Astrocyte (in vitro differentiated cells and primary cell): ENCODE data around the gene ROGDI. TPM values are rescaled to one million over a fixed set of nuclear protein-coding genes. Genes with fewer than 3 reads are reported as not detected.
A peak's percentile ranks its signal among the peaks of the same experiment; 100 is the strongest.

Experiments
- DNase-seq: peaks from one replicate; pipeline ENCODE4 v3.0.0-alpha.2; 2010; ENCODE audit warnings: low read depth
- FAIRE-seq: peaks from 2 replicates; lab custom pipeline; 2011; peaks lifted over from hg19 to GRCh38; lab: Jason Lieb, UNC
- H2AFZ ChIP-seq: 2 replicates; pipeline ENCODE4 v1.6.0; 2012; ENCODE audit warnings: low read depth, low read length, inconsistent platforms
- H3K27ac ChIP-seq: 2 replicates; pipeline ENCODE4 v1.5.1; 2011; ENCODE audit warnings: low read depth, low read length, inconsistent platforms
- H3K27me3 ChIP-seq: 2 replicates; pipeline ENCODE4 v1.6.0; 2011; ENCODE audit warnings: low read length, inconsistent platforms; ENCODE audit not compliant: insufficient read depth
- H3K36me3 ChIP-seq: 2 replicates; pipeline ENCODE4 v1.5.1; 2011; ENCODE audit warnings: low read length, inconsistent platforms; ENCODE audit not compliant: insufficient read depth
- H3K4me1 ChIP-seq: 2 replicates; pipeline ENCODE4 v1.5.1; 2011; ENCODE audit warnings: low read length, inconsistent platforms; ENCODE audit not compliant: insufficient read depth
- H3K4me2 ChIP-seq: 2 replicates; pipeline ENCODE4 v1.6.0; 2012; ENCODE audit warnings: low read length, inconsistent platforms
- H3K4me3 ChIP-seq: 2 replicates; pipeline ENCODE4 v1.5.1; 2011; ENCODE audit warnings: low read depth, mild to moderate bottlenecking, low read length, inconsistent platforms; ENCODE audit not compliant: insufficient read depth
- H3K79me2 ChIP-seq: 2 replicates; pipeline ENCODE4 v1.6.0; 2012; ENCODE audit warnings: mild to moderate bottlenecking, low read length, inconsistent platforms; ENCODE audit not compliant: insufficient read depth
- H3K9ac ChIP-seq: 2 replicates; pipeline ENCODE4 v1.6.0; 2012; ENCODE audit warnings: mild to moderate bottlenecking, low read length, inconsistent platforms
- H3K9me3 ChIP-seq: 2 replicates; pipeline ENCODE4 v1.5.1; 2012; ENCODE audit warnings: low read depth, mild to moderate bottlenecking, low read length, inconsistent platforms; ENCODE audit not compliant: insufficient read depth
- H4K20me1 ChIP-seq: 2 replicates; pipeline ENCODE4 v1.6.0; 2012; ENCODE audit warnings: low read length, inconsistent platforms; ENCODE audit not compliant: insufficient read depth
- H3K27ac Mint-ChIP-seq: one replicate; pipeline ENCODE4 v1.8.0; 2021; ENCODE audit warnings: mild to moderate bottlenecking, mixed read lengths; ENCODE audit not compliant: unreplicated experiment
- H3K27me3 Mint-ChIP-seq: one replicate; pipeline ENCODE4 v1.8.0; 2021; ENCODE audit warnings: low read depth, mixed read lengths; ENCODE audit not compliant: unreplicated experiment
- H3K36me3 Mint-ChIP-seq: one replicate; pipeline ENCODE4 v1.8.0; 2021; ENCODE audit warnings: low read depth, mixed read lengths; ENCODE audit not compliant: unreplicated experiment
- H3K4me1 Mint-ChIP-seq: one replicate; pipeline ENCODE4 v1.8.0; 2021; ENCODE audit warnings: low read depth, mixed read lengths; ENCODE audit not compliant: unreplicated experiment
- H3K4me3 Mint-ChIP-seq: one replicate; pipeline ENCODE4 v1.8.0; 2021; ENCODE audit warnings: mild to moderate bottlenecking, moderate library complexity, mixed read lengths; ENCODE audit not compliant: unreplicated experiment
- H3K9me3 Mint-ChIP-seq: one replicate; pipeline ENCODE4 v1.8.0; 2021; ENCODE audit warnings: mild to moderate bottlenecking, mixed read lengths; ENCODE audit not compliant: unreplicated experiment
- CTCF ChIP-seq: IDR thresholded peaks from 2 replicates; pipeline ENCODE4 v1.5.1; 2011; ENCODE audit warnings: low read depth, mild to moderate bottlenecking, inconsistent platforms, low read length, moderate library complexity; ENCODE audit not compliant: insufficient read depth
- EZH2 ChIP-seq: IDR thresholded peaks from 2 replicates; pipeline ENCODE4 v1.6.1; 2012; ENCODE audit warnings: mild to moderate bottlenecking, low read length, inconsistent platforms; ENCODE audit not compliant: insufficient read depth
- total RNA-seq: library from RNA; stranded (reverse); gene quantifications from 2 replicates; pipeline ENCODE4 v1.2.1, GENCODE V29; 2021

Gene ROGDI
- total RNA-seq, 1 donor from 2014 or later, result 33.6 TPM

DNA sequence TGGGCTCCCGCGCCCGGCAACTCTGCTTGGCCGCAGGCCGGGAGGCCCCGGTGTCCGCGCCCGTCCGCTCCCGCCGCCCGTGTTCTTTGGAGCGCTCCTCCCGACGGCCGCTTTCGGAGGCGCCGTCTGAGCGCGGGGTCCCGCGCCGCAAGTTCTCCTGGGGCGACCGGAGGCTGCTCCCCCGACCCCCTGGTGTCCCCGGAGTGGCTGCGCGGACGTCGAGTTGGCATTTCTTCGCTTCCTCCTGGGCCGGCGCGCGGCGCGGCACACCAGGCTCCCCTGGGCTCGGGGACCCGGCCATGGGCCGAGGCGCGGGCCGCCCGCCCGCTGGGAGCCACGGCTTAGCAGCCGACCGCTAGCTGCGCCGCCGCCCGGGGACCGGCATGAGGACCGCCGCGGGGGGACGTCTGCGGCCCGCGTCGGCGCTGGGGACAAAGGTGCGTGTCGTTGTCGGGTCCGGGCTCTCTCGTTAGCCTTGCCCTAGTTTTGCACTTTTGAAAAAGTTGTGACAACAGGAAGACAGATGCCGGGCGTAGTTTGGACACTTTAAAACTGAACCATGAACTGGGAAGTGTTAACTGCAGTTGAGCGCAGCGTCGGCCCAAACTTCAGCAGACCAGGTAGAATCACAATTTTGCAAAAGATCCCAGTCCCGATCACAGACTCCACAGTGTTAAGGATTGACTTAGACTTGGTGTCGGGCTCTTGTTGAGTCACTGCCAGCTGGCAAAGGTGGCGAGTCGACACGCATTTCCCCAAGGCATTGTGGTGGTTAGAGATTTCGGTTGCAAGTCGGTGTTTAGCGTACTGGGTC, 45.5 kb upstream of the ROGDI start:
- peaks cover 82% of the 10 kb centered on the region for H4K20me1 ChIP-seq
- H3K4me3 ChIP-seq, result peak overlapping the region; percentile 84
- TF ChIP-seq CTCF (no peak), EZH2 (no peak)
- peak overlapping the region; percentile 94 for H3K4me2 ChIP-seq
- no peaks in the 10 kb centered on the region for H3K9me3 Mint-ChIP-seq
- FAIRE-seq (no peak), DNase-seq (peak; percentile 51)
- no peaks in the 10 kb centered on the region for H3K27me3 ChIP-seq
- H3K36me3 Mint-ChIP-seq, result peaks cover 1% of the 10 kb centered on the region
- peak overlapping the region; percentile 85 for H3K27ac Mint-ChIP-seq
- H3K27ac ChIP-seq, result peak overlapping the region; percentile 87
- peak overlapping the region; percentile 94 for H3K9ac ChIP-seq
- peak overlapping the region; percentile 90 for H3K4me3 Mint-ChIP-seq
- peak overlapping the region; percentile 58 for H2AFZ ChIP-seq
- peaks cover 22% of the 10 kb centered on the region for H3K36me3 ChIP-seq
- H3K9me3 ChIP-seq, result no peaks in the 10 kb centered on the region
- H3K79me2 ChIP-seq, result peaks cover 95% of the 10 kb centered on the region
- H3K4me1 ChIP-seq, result peaks cover 31% of the 10 kb centered on the region
- H3K4me1 Mint-ChIP-seq, result peaks cover 34% of the 10 kb centered on the region
- H3K27me3 Mint-ChIP-seq, result no peaks in the 10 kb centered on the region

DNA sequence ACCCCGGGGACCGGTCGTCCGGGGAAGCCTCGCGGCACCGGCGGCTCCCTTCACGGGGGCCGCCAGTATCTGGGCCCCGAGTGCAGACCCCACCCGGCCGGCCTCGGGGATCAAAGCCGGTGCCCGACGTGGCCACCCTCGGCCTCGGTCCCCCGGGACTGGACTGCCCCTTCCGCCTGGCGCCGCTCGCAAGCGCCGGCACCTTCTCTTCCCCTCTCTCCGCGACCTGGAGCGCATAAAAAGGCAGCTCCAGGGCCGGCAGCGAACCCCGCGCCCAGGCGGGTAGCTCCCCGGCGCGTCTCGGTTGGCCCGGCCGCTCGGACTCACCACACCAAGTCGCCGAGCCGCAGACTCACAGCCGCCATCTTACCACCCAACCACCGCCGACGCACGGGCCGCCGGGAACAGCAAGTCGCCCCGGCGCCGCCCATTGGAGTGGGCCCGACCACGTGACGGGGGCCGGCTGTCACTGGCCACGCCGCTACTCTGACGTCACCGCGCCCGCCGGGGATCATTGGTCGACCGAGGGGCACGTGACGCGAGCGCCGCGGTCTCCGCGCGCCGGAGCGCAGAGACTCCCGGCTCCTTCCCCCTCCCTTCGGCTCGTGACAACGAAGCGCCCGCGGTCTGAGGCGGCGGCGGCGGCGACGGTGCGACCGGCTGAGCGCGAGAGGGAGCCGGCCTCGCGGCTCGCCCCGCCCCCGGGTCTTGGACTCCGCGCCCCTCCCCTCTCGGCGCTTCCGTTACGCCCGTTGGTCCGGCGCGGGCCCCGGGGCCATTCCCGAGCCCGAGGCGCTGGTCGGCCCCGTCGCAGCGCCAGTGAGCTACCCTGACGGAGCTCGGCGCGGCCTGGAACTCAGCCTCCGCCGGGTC, 44.7 kb upstream of the ROGDI start, which contains the start of the genes GLYR1 and UBN1:
TSS of gene GLYR1 (minus strand) at position 388 of the 873 bp plus-strand sequence. CDS start at position 365, 23 bp downstream.
TSS of gene UBN1 (plus strand) at position 581 of the 873 bp plus-strand sequence. CDS start 5,437 bp downstream, outside the sequence.
- Mint-ChIP-seq H3K27me3 (no peaks in the 10 kb centered on the region), H3K4me1 (peaks cover 28% of the 10 kb centered on the region), H3K4me3 (peak within 1 kb of the TSS; percentile 90), H3K36me3 (no peaks in the 10 kb centered on the region), H3K27ac (peak within 1 kb of the TSS; percentile 85), H3K9me3 (no peaks in the 10 kb centered on the region)
- H3K36me3 ChIP-seq, result peaks cover 24% of the 10 kb centered on the region
- peak within 1 kb of the TSS; percentile 94 for H3K9ac ChIP-seq
- H3K27ac ChIP-seq, result peak within 1 kb of the TSS; percentile 87
- TF ChIP-seq EZH2, result no peak
- TF ChIP-seq CTCF, result no peak
- H3K27me3 ChIP-seq, result no peaks in the 10 kb centered on the region
- H3K9me3 ChIP-seq, result no peaks in the 10 kb centered on the region
- DNase-seq (peak; percentile 86), FAIRE-seq (no peak)
- peaks cover 90% of the 10 kb centered on the region for H3K79me2 ChIP-seq
- peaks cover 78% of the 10 kb centered on the region for H4K20me1 ChIP-seq
- H2AFZ ChIP-seq, result peak within 1 kb of the TSS; percentile 75
- peak within 1 kb of the TSS; percentile 84 for H3K4me3 ChIP-seq
- H3K4me2 ChIP-seq, result peak within 1 kb of the TSS; percentile 94
- peaks cover 24% of the 10 kb centered on the region for H3K4me1 ChIP-seq
